CD4-positive, alpha-beta memory T cell (primary cell): Measurements from ENCODE around the gene ZNF414. TPM values are rescaled to one million over a fixed set of nuclear protein-coding genes. Genes with fewer than 3 reads are reported as not detected.
"Not testable (repeated sequence)": the region's sequence is repeated elsewhere in the genome, so short reads cannot be mapped to it uniquely, and the experiment has no call there.

Experiments used
- CTCF ChIA-PET: fragments of 350-600 bp; sonication (Branson Sonifier 250); formaldehyde crosslinking; loops from one replicate; lab custom pipeline; 2021; ENCODE audit warnings: inconsistent platforms; ENCODE audit not compliant: partially characterized antibody; lab: Charles Lee
- POLR2A ChIA-PET: fragments of 350-600 bp; sonication (Branson Sonifier 250); formaldehyde crosslinking; loops from one replicate; lab custom pipeline; 2021; ENCODE audit not compliant: partially characterized antibody; lab: Charles Lee
- DNase-seq, 5 donors: peaks; one replicate each; pipeline versions ENCODE4 v3.0.0 to v3.0.0-alpha.2; 2020 to 2022; ENCODE audit warnings: mixed read lengths in 1 of 5
- H3K27ac ChIP-seq: one replicate; pipeline ENCODE4 v1.7.0; 2013; ENCODE audit warnings: low read depth, low read length
- H3K27me3 ChIP-seq: 2 replicates; pipeline ENCODE4 v1.7.0; 2013; ENCODE audit warnings: mild to moderate bottlenecking, low read length, moderate library complexity; ENCODE audit not compliant: insufficient read depth
- H3K36me3 ChIP-seq: 2 replicates; pipeline ENCODE4 v1.7.0; 2013; ENCODE audit warnings: mild to moderate bottlenecking, low read length, moderate library complexity; ENCODE audit not compliant: insufficient read depth
- H3K4me1 ChIP-seq: 2 replicates; pipeline ENCODE4 v1.7.0; 2013; ENCODE audit warnings: mild to moderate bottlenecking, low read length, moderate library complexity; ENCODE audit not compliant: insufficient read depth
- H3K4me3 ChIP-seq, 2 donors: one replicate each; pipeline ENCODE4 v1.7.0; 2013; ENCODE audit warnings: low read length in 2 of 2, mild to moderate bottlenecking in 1 of 2
- H3K9me3 ChIP-seq, 2 donors: one replicate each; pipeline ENCODE4 v1.7.0; 2013; ENCODE audit warnings: low read length in 2 of 2, control low read depth in 1 of 2; ENCODE audit not compliant: control insufficient read depth in 1 of 2
- H3K27ac Mint-ChIP-seq, 7 donors: one replicate each; pipeline ENCODE4 v1.8.0; 2020 to 2021; ENCODE audit warnings: mixed read lengths in 7 of 7, mild to moderate bottlenecking in 6 of 7, inconsistent platforms in 3 of 7, moderate library complexity in 3 of 7
- H3K27me3 Mint-ChIP-seq, 2 donors: one replicate each; pipeline ENCODE4 v1.8.0; 2020 to 2021; ENCODE audit warnings: mixed read lengths in 2 of 2
- H3K36me3 Mint-ChIP-seq, 2 donors: one replicate each; pipeline ENCODE4 v1.8.0; 2020 to 2021; ENCODE audit warnings: mixed read lengths in 2 of 2, inconsistent platforms in 1 of 2, mild to moderate bottlenecking in 1 of 2
- H3K4me1 Mint-ChIP-seq, 4 donors: one replicate each; pipeline ENCODE4 v1.8.0; 2020 to 2021; ENCODE audit warnings: mixed read lengths in 4 of 4, mild to moderate bottlenecking in 1 of 4
- H3K4me3 Mint-ChIP-seq, 8 donors: one replicate each; pipeline ENCODE4 v1.8.0; 2020 to 2021; ENCODE audit warnings: mixed read lengths in 8 of 8, mild to moderate bottlenecking in 7 of 8, moderate library complexity in 6 of 8, inconsistent platforms in 3 of 8
- H3K9me3 Mint-ChIP-seq, 8 donors: one replicate each; pipeline ENCODE4 v1.8.0; 2020 to 2021; ENCODE audit warnings: mixed read lengths in 8 of 8, mild to moderate bottlenecking in 5 of 8, inconsistent platforms in 3 of 8, moderate library complexity in 1 of 8
- intact Hi-C: fragments of 100-400 bp; cut with micrococcal nuclease; formaldehyde crosslinking; loops from one replicate; pipeline ENCODE4 v1.15.1; 2023
- polyA plus RNA-seq, 2 donors: library from polyadenylated mRNA; unstranded; fragments of 300-500 nt; fragmentation: Illumina TruSeq; gene quantifications; one replicate each; pipeline ENCODE4 v1.2.3, GENCODE V29; 2021
- total RNA-seq, 2 experiments: library from RNA; stranded (reverse); gene quantifications; one replicate each; pipeline ENCODE4 v1.2.3, GENCODE V29; 2021

ZNF414 gene
- total RNA-seq: 10 to 100 TPM; 45.1 to 50.4 TPM
- 10 to 100 TPM in 1 of 2 donors, 1 to 10 TPM in 1; 9.5 to 25.8 TPM for polyA plus RNA-seq

GRCh38 chr19:8513687-8514504 is at the start of gene ZNF414:
ZNF414 (minus strand) TSS chr19:8514167; CDS start chr19:8514046, 121 bp downstream.
- H3K4me3 ChIP-seq: peak within 1 kb of the TSS; percentile 34 to 82

GRCh38 chr19:8561075-8561764 is 47.3 kb upstream of the ZNF414 start:
- H3K27me3 Mint-ChIP-seq: no peaks in the 10 kb centered on the region
- Histone ChIP-seq H3K27ac (no peak overlapping the region), H3K36me3 (no peaks in the 10 kb centered on the region), H3K9me3 (no peaks in the 10 kb centered on the region), H3K4me3 (no peak overlapping the region), H3K4me1 (peaks cover 47% of the 10 kb centered on the region), H3K27me3 (no peaks in the 10 kb centered on the region)
- ChIA-PET POLR2A (interaction anchor here (1.1 kb wide), 1 partner anchor 47 kb away, joined by 4 read pairs; the partner anchor contains the start of gene ZNF414), CTCF (interaction anchor here (1.4 to 5.3 kb wide), 2 partner anchors 10 to 17 kb away, joined by 4 to 65 read pairs; partner anchors contain the start of gene MYO1F)
- intact Hi-C loops: no loop called here
- peaks cover 4 to 29% of the 10 kb centered on the region in 2 donors for H3K36me3 Mint-ChIP-seq
- peak overlapping the region in 5 of 7 donors; percentile 4 to 82 (median 75) for H3K27ac Mint-ChIP-seq
- DNase-seq: no peak
- H3K9me3 Mint-ChIP-seq: no peaks in the 10 kb centered on the region
- peak overlapping the region in 2 of 8 donors; percentile 17 to 35 for H3K4me3 Mint-ChIP-seq
- H3K4me1 Mint-ChIP-seq: peaks cover 28 to 68% (median 39%) of the 10 kb centered on the region in 4 donors

More at GRCh38 chr19:8513687-8514504, at the start of gene ZNF414:
- H3K27me3 Mint-ChIP-seq: no peaks in the 10 kb centered on the region
- Histone ChIP-seq H3K4me1 (peaks cover 68% of the 10 kb centered on the region), H3K27ac (peak within 1 kb of the TSS; percentile 93), H3K27me3 (no peaks in the 10 kb centered on the region), H3K9me3 (no peaks in the 10 kb centered on the region), H3K36me3 (no peaks in the 10 kb centered on the region)
- peaks cover 4 to 20% of the 10 kb centered on the region in 2 donors for H3K36me3 Mint-ChIP-seq
- peak; percentile 94 to 99 (median 97) for DNase-seq
- peak within 1 kb of the TSS; percentile 87 to 97 (median 94) for H3K4me3 Mint-ChIP-seq
- ChIA-PET CTCF (interaction anchor here (0.6 to 9.8 kb wide), 8 partner anchors 8 to 100 kb away, joined by 3 to 144 read pairs (median 10); partner anchors contain the start of genes MARCHF2 and MYO1F), POLR2A (interaction anchor here (0.5 to 10.7 kb wide), 31 partner anchors 8 to 1820 kb away, joined by 3 to 461 read pairs (median 4); partner anchors contain the start of genes HNRNPM, KANK3, MARCHF2 and MYO1F)
- intact Hi-C loops: loop anchor here (2.0 to 5.0 kb wide), 3 partner anchors 63 to 122 kb away; partner anchors contain the start of genes HNRNPM, MYO1F and RAB11B
- peaks cover 30 to 67% (median 50%) of the 10 kb centered on the region in 4 donors for H3K4me1 Mint-ChIP-seq
- peak within 1 kb of the TSS; percentile 96 to 99 (median 99) for H3K27ac Mint-ChIP-seq
- H3K9me3 Mint-ChIP-seq: peaks cover 0 to 1% (median 0%) of the 10 kb centered on the region in 8 donors

GRCh38 chr19:8558325-8558724 is 44.4 kb upstream of the ZNF414 start:
- Histone ChIP-seq H3K4me1 (peaks cover 28% of the 10 kb centered on the region), H3K27ac (peak overlapping the region; percentile 5), H3K27me3 (no peaks in the 10 kb centered on the region), H3K4me3 (no peak overlapping the region), H3K9me3 (no peaks in the 10 kb centered on the region), H3K36me3 (peaks cover 18% of the 10 kb centered on the region)
- peaks cover 13 to 32% of the 10 kb centered on the region in 2 donors for H3K36me3 Mint-ChIP-seq
- intact Hi-C loops: no loop called here
- no peaks in the 10 kb centered on the region for H3K9me3 Mint-ChIP-seq
- H3K4me3 Mint-ChIP-seq: peak overlapping the region in 1 of 8 donors; percentile 26
- H3K27me3 Mint-ChIP-seq: no peaks in the 10 kb centered on the region
- CTCF ChIA-PET: interaction anchor here (1.0 to 5.3 kb wide), 5 partner anchors 11 to 34 kb away, joined by 3 to 65 read pairs (median 4); partner anchors contain the start of gene MYO1F
- no peak for DNase-seq
- peak overlapping the region; percentile 28 to 92 (median 89) for H3K27ac Mint-ChIP-seq
- H3K4me1 Mint-ChIP-seq: peaks cover 20 to 49% (median 30%) of the 10 kb centered on the region in 4 donors
- POLR2A ChIA-PET: interaction anchor here (1.3 to 3.4 kb wide), 4 partner anchors 10 to 44 kb away, joined by 7 to 25 read pairs (median 14); partner anchors contain the start of genes MYO1F and ZNF414

GRCh38 chr19:8557642-8558238 is 43.8 kb upstream of the ZNF414 start:
- peak overlapping the region in 4 of 8 donors; percentile 15 to 54 (median 31) for H3K4me3 Mint-ChIP-seq
- POLR2A ChIA-PET: interaction anchor here (0.7 to 3.4 kb wide), 5 partner anchors 11 to 44 kb away, joined by 3 to 25 read pairs (median 7); partner anchors contain the start of genes MYO1F and ZNF414
- peaks cover 22 to 45% (median 30%) of the 10 kb centered on the region in 4 donors for H3K4me1 Mint-ChIP-seq
- H3K9me3 ChIP-seq: no peaks in the 10 kb centered on the region
- no peak overlapping the region for H3K27ac ChIP-seq
- CTCF ChIA-PET: interaction anchor here (1.0 to 5.3 kb wide), 5 partner anchors 11 to 33 kb away, joined by 3 to 65 read pairs (median 4); partner anchors contain the start of gene MYO1F
- H3K36me3 Mint-ChIP-seq: peaks cover 19 to 36% of the 10 kb centered on the region in 2 donors
- DNase-seq: no peak
- peaks cover 28% of the 10 kb centered on the region for H3K4me1 ChIP-seq
- H3K36me3 ChIP-seq: peaks cover 24% of the 10 kb centered on the region
- intact Hi-C loops: no loop called here
- no peaks in the 10 kb centered on the region for H3K27me3 Mint-ChIP-seq
- no peaks in the 10 kb centered on the region for H3K9me3 Mint-ChIP-seq
- no peaks in the 10 kb centered on the region for H3K27me3 ChIP-seq
- peak overlapping the region; percentile 76 to 95 (median 89) for H3K27ac Mint-ChIP-seq
- no peak overlapping the region for H3K4me3 ChIP-seq

- Mint-ChIP-seq H3K36me3 (peaks cover 30 to 54% of the 10 kb centered on the region in 2 donors), H3K27ac (peak overlapping the region in 3 of 7 donors; percentile 38 to 82 (median 55)), H3K4me1 (peaks cover 14 to 29% (median 19%) of the 10 kb centered on the region in 4 donors)
- ChIA-PET POLR2A (interaction anchor here (1.0 to 1.2 kb wide), 2 partner anchors 17 to 35 kb away, joined by 3 read pairs; no protein-coding TSS in a partner anchor), CTCF (interaction anchor here (0.6 to 12.9 kb wide), 2 partner anchors 25 to 71 kb away, joined by 5 to 111 read pairs; partner anchors contain the start of gene MYO1F)
- H3K4me3 ChIP-seq, H3K27ac ChIP-seq, intact Hi-C loops, DNase-seq, H3K27me3 Mint-ChIP-seq, H3K4me3 Mint-ChIP-seq, H3K27me3 ChIP-seq, H3K9me3 ChIP-seq, H3K9me3 Mint-ChIP-seq: not testable (repeated sequence)
- peaks cover 16% of the 10 kb centered on the region for H3K4me1 ChIP-seq
- peaks cover 38% of the 10 kb centered on the region for H3K36me3 ChIP-seq
These were observed 39.8 kb upstream of the ZNF414 start for GRCh38 chr19:8553729-8554128.

GRCh38 chr19:8552810-8553209 is 38.8 kb upstream of the ZNF414 start:
- peaks cover 38% of the 10 kb centered on the region for H3K36me3 ChIP-seq
- H3K27ac ChIP-seq: no peak overlapping the region
- Mint-ChIP-seq H3K36me3 (peaks cover 33 to 52% of the 10 kb centered on the region in 2 donors), H3K9me3 (no peaks in the 10 kb centered on the region), H3K4me3 (no peak overlapping the region), H3K27ac (peak overlapping the region in 6 of 7 donors; percentile 0 to 81 (median 44)), H3K27me3 (no peaks in the 10 kb centered on the region), H3K4me1 (peaks cover 6 to 20% (median 11%) of the 10 kb centered on the region in 4 donors)
- H3K9me3 ChIP-seq: no peaks in the 10 kb centered on the region
- DNase-seq: no peak
- H3K4me3 ChIP-seq: no peak overlapping the region
- ChIA-PET CTCF (interaction anchor here (12.9 kb wide), 1 partner anchor 26 kb away, joined by 111 read pairs; the partner anchor contains the start of gene MYO1F), POLR2A (interaction anchor here (0.8 to 1.2 kb wide), 2 partner anchors 25 to 34 kb away, joined by 3 read pairs; partner anchors contain the start of gene MYO1F)
- H3K4me1 ChIP-seq: peaks cover 7% of the 10 kb centered on the region
- intact Hi-C loops: no loop called here
- H3K27me3 ChIP-seq: no peaks in the 10 kb centered on the region
